Fibroblast of villous mesenchyme (primary cell): ENCODE measurements around the gene ADAMTSL4. TPM values are rescaled to one million over a fixed set of nuclear protein-coding genes. Genes with fewer than 3 reads are reported as not detected.

ENCODE experiments used
- DNase-seq: peaks from one replicate; pipeline ENCODE4 v3.0.0-alpha.2; 2010; ENCODE audit warnings: low read depth
- H3K4me3 ChIP-seq: 2 replicates; pipeline ENCODE4 v1.5.1; 2011; ENCODE audit warnings: low read depth, mild to moderate bottlenecking, low read length
- total RNA-seq: library from RNA; depleted of rRNA; stranded (reverse); fragments of >200 nt; gene quantifications from 2 replicates; pipeline ENCODE4 v1.2.3, GENCODE V29; 2012
- TF ChIP-seq, protein P1 (sequence below): IDR thresholded peaks from 2 replicates; pipeline ENCODE4 v1.5.1; 2012; ENCODE audit warnings: low read depth, mild to moderate bottlenecking, low read length; ENCODE audit not compliant: insufficient read depth

ADAMTSL4 gene
- total RNA-seq, 1 donor, result 8.6 TPM

DNA sequence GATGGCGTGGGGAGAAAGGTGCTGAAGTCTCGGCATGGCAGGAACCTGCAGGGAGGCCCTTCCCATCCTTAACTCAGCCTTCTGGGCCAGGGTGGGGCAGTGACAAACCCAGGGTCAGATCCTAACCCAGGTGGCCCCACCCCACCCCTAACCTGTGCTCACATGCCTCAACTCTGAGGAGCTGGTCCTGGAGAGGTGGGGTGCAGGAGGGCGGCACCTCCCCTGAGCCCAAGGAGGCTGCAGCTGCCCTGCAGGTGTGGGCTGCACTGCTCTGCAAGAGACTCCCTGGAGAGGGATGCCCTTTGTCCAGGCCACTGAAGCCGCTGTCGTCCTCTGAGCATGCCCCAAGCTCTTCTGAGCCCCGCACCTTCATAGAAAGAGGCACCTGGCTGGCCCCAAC lies 15.2 kb upstream of the ADAMTSL4 start:
- TF ChIP-seq, protein P1, sequence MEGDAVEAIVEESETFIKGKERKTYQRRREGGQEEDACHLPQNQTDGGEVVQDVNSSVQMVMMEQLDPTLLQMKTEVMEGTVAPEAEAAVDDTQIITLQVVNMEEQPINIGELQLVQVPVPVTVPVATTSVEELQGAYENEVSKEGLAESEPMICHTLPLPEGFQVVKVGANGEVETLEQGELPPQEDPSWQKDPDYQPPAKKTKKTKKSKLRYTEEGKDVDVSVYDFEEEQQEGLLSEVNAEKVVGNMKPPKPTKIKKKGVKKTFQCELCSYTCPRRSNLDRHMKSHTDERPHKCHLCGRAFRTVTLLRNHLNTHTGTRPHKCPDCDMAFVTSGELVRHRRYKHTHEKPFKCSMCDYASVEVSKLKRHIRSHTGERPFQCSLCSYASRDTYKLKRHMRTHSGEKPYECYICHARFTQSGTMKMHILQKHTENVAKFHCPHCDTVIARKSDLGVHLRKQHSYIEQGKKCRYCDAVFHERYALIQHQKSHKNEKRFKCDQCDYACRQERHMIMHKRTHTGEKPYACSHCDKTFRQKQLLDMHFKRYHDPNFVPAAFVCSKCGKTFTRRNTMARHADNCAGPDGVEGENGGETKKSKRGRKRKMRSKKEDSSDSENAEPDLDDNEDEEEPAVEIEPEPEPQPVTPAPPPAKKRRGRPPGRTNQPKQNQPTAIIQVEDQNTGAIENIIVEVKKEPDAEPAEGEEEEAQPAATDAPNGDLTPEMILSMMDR, result no peak
- no peak for DNase-seq
- H3K4me3 ChIP-seq, result no peak overlapping the region

DNA sequence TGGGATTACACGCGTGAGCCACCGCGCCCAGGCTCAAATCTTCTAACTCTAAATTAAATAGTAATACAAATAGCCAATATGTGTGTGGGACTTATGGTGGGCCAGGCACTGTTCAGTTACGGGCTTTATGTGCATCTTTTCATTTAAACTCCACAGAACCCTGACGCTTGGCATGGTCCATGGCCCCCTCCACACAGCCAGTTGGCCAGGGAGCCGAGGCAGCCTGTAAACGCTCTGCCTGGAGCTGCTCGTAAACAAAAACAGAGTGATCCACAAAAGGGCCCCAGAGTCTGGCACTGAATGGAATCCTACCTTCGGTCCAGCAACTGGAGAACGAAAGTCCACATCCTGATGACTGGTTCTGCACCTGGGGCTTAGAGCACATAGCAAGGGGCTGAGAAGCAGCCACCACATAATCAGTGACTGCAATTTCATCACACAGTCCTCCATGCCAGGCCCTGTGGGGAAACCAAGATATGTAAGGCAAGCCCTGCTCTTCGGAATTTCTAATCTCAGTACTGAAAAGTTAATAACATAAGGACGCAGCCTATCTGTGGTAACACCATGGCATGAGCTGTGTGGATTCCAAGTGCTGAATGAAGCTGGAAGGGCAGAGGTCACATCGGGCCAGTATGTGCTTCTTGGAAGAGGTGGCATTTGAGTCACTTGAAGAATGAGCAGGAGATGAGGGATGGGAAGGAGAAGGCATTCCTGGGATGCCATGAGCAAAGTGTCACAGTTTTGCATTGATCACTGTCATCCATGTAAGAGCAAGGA lies 13.5 kb upstream of the ADAMTSL4 start:
- peak; percentile 61 for DNase-seq
- TF ChIP-seq, protein P1, result no peak
- no peak overlapping the region for H3K4me3 ChIP-seq

DNA sequence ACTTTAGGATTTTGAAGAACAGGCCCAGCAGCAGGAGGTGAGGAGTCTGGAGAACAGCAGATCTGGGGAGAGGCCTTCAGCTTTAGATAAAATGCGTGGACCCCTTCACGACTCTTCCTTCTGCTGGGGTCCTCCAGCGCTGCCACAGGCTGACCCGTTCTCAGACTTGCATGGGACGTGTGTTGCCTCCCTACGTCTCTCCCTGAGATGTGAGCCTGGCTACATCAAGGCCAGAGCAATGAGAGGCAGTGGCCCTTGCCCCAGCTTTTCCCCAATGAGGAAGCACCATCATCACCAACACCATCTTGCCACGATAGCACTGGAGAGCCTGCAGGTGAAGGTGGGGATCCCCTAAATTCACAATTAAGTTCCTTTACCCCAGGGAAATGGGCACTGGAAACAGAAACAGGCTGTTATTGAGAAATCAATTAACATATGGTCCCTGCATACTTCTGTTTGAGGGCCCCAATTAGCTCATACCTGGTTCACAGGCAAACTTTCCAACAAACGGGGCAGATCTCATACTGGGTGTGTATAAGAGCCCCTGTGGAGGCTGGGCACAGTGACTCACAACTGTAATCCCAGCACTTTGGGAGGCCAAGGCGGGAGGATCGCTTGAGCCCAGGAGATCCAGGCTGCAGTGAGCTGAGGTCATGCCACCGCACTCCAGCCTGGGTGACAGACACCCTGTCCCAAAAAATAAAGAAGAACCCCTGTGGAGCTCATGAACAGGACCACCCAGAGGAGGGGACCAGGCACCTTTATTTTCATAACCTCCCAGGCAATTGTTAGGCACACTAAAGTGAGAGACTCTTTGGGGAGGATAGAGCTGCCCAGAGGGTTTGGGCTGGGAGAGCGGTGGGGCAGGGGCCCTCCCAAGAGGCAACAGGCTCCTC lies 12.1 kb upstream of the ADAMTSL4 start:
- TF ChIP-seq, protein P1, result no peak
- no peak for DNase-seq
- no peak overlapping the region for H3K4me3 ChIP-seq

DNA sequence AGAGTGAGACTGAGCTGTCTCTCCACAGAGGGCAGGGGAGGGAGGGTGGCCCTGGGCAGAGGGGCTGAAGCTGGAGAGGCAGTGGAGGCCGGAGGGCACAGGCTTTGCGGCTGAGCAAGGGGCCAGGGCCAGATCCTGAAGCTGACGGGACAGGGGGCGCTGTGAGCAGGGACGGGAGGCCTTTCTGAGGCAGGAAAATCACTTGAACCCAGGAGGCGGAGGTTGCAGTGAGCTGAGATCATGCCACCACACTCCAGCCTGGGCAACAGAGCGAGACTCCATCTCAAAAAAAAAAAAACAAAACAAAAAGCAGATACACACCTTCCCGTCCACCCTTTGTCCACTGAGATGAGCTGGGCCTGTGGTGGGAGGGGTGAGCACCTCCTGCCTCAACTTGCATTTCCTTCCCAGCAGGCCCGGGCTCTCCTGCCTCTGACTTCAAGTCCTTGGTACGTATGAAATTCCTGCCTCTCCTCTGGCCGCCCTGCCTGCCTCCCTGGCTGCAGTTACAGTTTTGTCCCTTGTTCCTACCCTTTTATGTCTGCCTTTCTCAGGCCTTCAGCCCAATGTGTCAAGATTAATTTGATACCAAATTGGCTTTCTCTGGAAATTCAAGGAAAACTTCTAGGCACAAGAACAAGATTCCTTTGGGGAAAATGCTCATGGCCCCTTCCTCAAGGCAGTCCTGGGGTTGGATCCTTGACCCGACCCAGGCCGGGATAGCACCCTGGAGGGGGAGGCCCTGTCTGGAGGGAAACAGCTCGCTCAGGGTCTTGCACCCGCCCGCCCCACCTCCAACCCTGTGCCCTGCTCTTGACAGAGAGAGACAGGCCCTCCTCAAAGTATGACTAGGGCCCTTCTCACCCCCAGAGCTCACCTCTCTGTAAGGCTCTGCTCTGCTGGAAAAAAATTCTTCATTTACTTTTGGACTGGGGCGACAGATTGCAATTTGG lies 11.2 kb upstream of the ADAMTSL4 start:
- no peak overlapping the region for H3K4me3 ChIP-seq
- TF ChIP-seq, protein P1, result peak; percentile 10
- peak; percentile 71 for DNase-seq

DNA sequence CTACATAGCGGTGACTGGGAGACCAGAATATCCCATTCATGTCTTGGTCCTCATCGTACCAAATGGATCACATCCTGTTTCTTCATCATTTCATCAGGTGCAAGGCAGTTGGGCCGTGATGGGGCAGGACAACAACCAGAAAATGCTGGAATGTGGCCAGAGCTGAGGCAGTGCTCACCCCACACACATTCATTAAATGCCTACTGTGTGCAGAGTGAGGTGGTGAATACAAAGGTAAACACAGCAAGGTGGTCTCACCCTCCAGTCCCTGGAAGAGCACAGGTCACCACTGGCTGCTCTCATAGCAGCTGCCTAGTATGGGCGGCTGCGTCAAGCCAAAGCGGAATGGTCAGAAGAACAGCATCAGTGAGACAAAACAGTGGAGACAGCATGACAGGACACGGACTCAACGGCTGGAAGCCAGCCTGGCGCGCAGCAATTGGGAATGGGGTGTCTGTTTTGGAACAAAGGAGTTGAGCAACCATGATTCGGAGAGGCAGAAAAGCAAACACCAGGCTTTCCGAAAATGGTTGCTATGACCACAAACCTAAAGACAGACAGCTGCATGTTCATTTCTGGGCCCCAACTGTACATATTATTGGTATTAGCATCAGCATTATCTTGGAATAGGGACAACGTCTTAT lies 5.6 kb upstream of the ADAMTSL4 start:
- H3K4me3 ChIP-seq, result no peak overlapping the region
- TF ChIP-seq, protein P1, result no peak
- DNase-seq, result no peak

DNA sequence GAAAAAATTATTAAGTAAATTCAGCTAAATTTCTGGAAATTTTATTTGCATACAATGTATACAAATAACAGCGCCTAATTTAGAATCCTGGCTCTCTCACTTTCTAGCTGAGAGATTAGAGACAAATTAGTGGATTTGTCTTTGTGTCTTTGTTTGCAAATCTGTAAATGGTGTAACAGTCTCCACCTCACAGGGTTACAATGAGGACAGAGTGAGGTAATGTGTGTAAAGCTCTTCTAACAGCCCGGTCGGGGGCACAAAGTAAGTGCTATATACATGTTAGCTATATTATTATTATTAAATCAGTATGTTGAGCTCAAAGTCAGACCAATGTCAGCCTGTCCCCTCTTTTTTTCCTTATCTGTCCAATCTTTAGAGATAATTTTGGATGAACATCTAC lies 5.0 kb upstream of the ADAMTSL4 start:
- TF ChIP-seq, protein P1, result no peak
- no peak overlapping the region for H3K4me3 ChIP-seq
- no peak for DNase-seq
